Measurements from ENCODE around the gene HSF4. TPM values are rescaled to one million over a fixed set of nuclear protein-coding genes. Genes with fewer than 3 reads are reported as not detected.

Gene HSF4
- polyA plus RNA-seq, 12 donors = 1.4 to 15.2 (median 4.2) TPM; not detected in 1

GRCh38 chr16:67150047-67150832 is 14.3 kb upstream of the HSF4 start:
- peak; percentile 82 for DNase-seq

- DNase-seq = peak; percentile 91
These were observed 13.6 kb upstream of the HSF4 start, which contains the start of gene B3GNT9 for GRCh38 chr16:67150833-67151396. TSS of gene B3GNT9 (minus strand) at chr16:67150998. CDS start at chr16:67150485, 513 bp downstream.

- no peak for DNase-seq
These were observed 13.0 kb upstream of the HSF4 start for GRCh38 chr16:67151431-67152097.

- DNase-seq = no peak
These were observed 9.8 kb upstream of the HSF4 start for GRCh38 chr16:67154578-67155294.

- DNase-seq = peak; percentile 81
These were observed 9.0 kb upstream of the HSF4 start for GRCh38 chr16:67155295-67156142.

GRCh38 chr16:67156143-67156844 is 8.3 kb upstream of the HSF4 start:
- no peak for DNase-seq

- DNase-seq = no peak
These were observed 7.3 kb upstream of the HSF4 start for GRCh38 chr16:67157106-67157748.

- no peak for DNase-seq
These were observed 6.5 kb upstream of the HSF4 start for GRCh38 chr16:67157892-67158635.

GRCh38 chr16:67158637-67159600 is 5.6 kb upstream of the HSF4 start:
- no peak for DNase-seq

GRCh38 chr16:67161595-67162058 is 2.9 kb upstream of the HSF4 start:
- DNase-seq = no peak

- no peak for DNase-seq
These were observed 1.9 kb upstream of the HSF4 start for GRCh38 chr16:67162506-67163163.

- no peak for DNase-seq
These were observed 1.2 kb upstream of the HSF4 start for GRCh38 chr16:67163164-67163998.

GRCh38 chr16:67163999-67164558 is 466 bp upstream of the HSF4 start:
- DNase-seq = no peak

- DNase-seq = no peak
These were observed 855 bp downstream of the HSF4 start for GRCh38 chr16:67165121-67166078.

- no peak for DNase-seq
These were observed 1.6 kb downstream of the HSF4 start for GRCh38 chr16:67166110-67166547.
